ENCODE results near the gene MYBBP1A.

The MYBBP1A gene

DNA sequence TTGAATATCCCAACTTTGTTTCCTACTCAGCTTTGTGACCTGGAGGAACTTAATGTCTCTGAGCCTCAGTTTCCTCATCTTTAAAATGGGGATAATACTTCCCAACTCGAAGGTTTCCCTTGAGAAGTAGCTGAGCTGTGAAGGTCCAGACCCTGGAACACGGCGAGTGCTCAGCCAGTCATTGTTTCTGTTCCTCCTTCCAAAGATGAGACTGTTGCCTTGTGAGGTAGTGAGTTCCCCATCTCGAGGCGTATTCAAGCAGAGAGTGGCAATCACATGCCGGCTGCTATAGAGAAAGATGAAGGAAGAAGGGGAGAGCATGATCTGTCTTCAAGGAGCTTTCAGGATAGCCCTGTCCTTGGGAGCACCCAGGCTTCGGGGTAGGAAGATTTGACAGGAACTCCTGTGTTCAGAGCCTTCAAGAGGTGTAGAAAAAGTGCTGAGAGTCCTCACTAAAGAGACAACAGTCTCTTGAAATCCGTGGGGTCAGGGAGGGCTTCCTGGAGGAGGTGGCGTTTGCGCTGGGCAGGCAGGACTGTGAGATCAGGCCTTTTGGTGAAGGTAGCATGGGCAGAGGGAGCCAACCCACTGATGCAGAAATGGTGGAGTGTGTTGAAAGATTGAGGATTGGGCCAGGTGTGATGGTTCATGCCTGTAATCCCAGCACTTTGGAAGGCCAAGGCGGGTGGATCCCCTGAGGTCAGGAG, 29.3 kb downstream of the MYBBP1A start:
- TF ChIP-seq, protein P1, sequence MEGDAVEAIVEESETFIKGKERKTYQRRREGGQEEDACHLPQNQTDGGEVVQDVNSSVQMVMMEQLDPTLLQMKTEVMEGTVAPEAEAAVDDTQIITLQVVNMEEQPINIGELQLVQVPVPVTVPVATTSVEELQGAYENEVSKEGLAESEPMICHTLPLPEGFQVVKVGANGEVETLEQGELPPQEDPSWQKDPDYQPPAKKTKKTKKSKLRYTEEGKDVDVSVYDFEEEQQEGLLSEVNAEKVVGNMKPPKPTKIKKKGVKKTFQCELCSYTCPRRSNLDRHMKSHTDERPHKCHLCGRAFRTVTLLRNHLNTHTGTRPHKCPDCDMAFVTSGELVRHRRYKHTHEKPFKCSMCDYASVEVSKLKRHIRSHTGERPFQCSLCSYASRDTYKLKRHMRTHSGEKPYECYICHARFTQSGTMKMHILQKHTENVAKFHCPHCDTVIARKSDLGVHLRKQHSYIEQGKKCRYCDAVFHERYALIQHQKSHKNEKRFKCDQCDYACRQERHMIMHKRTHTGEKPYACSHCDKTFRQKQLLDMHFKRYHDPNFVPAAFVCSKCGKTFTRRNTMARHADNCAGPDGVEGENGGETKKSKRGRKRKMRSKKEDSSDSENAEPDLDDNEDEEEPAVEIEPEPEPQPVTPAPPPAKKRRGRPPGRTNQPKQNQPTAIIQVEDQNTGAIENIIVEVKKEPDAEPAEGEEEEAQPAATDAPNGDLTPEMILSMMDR (IDR thresholded peaks at IDR 0.05) = no peak

DNA sequence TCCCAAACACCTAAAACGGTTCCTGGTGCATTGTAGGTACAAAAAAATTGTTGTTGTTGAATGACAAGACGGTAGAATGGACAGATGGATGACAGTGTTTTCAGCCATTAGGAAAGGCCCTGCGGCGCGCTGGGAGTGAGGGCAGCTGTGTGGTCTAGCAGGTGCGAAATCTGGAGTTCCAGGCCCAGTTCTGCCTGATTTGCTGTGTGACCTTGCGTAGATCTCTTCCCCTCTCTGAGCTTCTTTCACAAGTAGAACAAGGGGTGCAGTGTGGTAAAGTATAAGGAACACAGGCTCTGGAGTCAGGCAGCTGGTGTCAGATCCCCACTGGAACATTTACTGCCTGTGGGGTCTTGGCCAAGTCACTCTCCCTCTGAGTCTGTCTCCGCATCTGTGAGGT, 31.2 kb downstream of the MYBBP1A start:
- TF ChIP-seq, protein P1 (IDR thresholded peaks at IDR 0.05) = no peak

DNA sequence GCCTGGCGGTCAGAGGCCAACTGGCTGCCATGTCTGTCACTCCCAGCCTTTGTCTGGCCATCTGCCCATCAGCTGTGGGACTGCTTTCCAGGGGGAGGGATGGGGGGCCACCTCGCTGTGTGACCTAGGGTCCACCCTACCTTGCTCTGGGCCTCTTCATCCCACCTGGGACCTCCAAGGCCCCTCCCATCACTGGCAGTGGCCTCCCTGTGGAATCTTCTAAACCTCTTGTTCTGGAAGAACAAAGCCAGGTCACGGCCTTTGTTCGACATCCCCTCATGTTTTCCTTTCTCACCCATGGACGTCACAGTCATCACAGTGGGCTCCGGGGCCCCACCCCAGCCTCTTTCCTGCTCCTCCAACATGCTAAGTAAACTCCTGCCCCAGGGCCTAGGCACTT, 32.5 kb downstream of the MYBBP1A start:
- TF ChIP-seq, protein P1 (IDR thresholded peaks at IDR 0.05) = no peak

DNA sequence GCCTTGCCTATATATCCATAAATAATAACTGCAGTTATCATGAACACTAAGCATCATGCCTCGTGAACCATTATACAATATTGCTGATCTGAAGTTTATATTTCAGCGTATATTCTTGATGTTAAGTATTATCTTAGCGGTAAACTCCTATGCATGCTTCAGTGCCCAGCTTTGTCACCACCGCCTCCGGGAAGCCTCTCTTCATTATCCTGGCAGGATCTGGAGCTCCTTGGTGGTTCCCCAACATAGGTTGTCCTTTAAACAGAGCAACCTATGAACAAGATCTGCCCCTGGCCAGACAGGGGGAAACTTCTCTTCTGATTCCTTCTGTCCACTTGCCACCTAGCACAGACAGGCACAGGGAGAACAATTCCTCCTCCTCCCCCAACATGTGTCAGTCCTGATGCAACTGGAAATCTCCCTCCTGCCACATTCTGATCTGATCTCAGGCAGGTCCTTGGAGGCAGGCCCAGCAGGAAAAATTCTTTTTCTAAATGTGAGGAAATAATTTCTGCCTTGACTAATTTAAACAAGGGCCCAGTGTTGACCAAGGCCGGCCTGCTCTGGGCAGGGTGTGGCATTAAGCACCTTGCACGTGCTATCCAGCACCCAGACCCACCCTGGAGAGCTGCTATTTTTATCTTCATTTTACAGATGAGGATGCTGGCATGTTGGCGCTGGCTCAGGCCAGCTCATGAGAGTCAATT, 34.1 kb downstream of the MYBBP1A start:
- TF ChIP-seq, protein P1 (IDR thresholded peaks at IDR 0.05) = no peak

DNA sequence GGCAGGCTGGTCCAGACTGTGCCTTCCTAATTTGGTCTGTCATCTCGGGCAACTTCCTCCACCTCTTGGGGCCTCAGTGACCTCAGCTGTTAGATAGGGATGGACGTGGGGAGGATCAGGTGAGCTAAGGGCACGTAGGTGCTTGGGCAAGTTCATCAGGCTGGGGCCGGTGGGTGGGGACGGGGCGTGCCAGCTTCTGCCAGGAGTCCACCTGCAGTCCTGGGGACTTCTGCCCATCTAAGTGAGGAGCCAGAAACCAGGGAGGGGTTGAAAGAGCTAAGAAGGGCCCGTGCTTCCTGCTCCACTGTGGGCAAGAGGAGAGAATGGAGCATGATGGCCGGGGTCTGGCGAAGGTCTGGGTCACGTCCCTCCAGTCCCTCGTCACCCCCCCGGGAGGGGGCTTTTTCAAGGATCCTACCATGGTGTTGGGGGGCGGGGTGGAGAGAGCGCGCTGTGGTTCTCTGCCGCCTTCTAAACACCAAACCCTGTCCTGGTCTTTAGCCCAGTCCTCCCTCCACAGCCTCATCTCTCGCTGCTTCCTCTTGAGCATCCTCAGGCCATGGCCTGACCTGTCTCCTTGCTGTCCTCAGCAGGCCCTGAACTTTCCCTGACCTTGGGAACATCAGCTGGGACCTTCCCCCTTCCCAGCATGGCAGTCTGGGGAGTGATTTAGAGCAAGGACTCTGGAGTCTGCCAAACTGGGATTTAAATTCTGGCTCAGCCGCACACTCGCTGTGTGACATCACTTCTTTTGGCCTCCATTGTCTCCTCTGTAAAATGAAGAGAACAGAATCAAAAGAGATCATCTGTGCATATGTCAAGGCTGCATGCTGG, 34.9 kb downstream of the MYBBP1A start:
- TF ChIP-seq, protein P1 (IDR thresholded peaks at IDR 0.05) = no peak

DNA sequence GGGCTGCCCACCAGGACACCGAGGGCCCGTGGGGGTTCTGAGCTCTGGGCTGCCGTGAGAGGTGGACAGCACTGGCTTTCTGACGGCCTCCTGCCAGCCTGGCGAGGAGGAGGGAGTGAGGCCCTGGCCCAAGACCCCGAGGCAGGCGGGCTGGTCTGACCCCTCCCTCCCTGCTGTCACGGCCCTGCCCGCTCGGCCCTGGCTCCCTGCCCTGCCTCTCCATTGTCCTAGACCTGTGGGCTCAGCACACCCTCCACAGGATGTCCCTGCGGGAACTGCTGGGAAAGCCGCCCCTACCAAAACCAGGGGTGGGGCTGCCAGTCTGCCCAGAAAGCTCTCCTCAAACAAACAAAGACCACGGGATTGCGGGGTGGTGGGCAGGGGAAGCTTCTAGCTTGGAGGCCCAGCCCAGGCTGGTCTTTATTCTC, 35.8 kb downstream of the MYBBP1A start:
- TF ChIP-seq, protein P1 (IDR thresholded peaks at IDR 0.05) = no peak

DNA sequence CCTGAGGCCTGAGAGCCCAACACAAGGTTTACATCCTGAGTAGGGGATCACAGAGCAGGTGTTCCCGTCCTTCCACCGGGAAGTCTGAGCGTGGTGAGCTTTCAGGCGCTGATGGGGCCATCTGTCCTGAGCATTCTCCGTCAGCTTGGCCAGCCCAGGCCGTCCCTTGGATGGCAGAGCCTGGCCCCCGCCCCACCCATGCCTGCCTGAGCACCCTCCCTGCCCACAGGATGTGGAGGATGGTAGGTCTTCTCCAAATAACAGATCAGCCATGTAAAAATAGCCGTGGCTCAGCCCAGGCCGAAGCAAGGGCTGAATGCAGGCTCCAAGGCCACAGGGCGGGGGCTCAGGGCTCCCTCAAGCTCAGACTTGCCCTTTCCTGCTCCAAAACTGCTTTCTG, 36.3 kb downstream of the MYBBP1A start:
- TF ChIP-seq, protein P1 (IDR thresholded peaks at IDR 0.05) = no peak

Measured in LNCAP (cell line).